HL-60 (cell line): ENCODE data around the gene MTR.

ENCODE experiments used
- DNase-seq, 2 experiments: peaks; one replicate each; pipeline ENCODE4 v3.0.0-alpha.2; 2010 to 2020; ENCODE audit warnings: low read depth in 1 of 2, low spot score in 1 of 2
- H3K27ac ChIP-seq: fragments of 250-450 bp; sonication (Bioruptor Pico); replicated peaks from 2 replicates; pipeline ENCODE4 v1.5.1; 2020; ENCODE audit warnings: mild to moderate bottlenecking, moderate library complexity
- H3K27me3 ChIP-seq: fragments of 250-450 bp; sonication (Bioruptor Pico); 2 replicates; pipeline ENCODE4 v1.5.1; 2021; ENCODE audit warnings: mild to moderate bottlenecking, moderate library complexity; ENCODE audit not compliant: insufficient read depth, poor library complexity, severe bottlenecking
- H3K4me3 ChIP-seq: replicated peaks from 2 replicates; pipeline ENCODE4 v1.5.1; 2011; ENCODE audit warnings: mild to moderate bottlenecking, control low read depth, low read length; ENCODE audit not compliant: insufficient read depth
- GABPA ChIP-seq: IDR thresholded peaks from 2 replicates; pipeline ENCODE4 v1.6.1; 2012; ENCODE audit warnings: low read depth
- POLR2AphosphoS5 ChIP-seq: IDR thresholded peaks from 2 replicates; pipeline ENCODE4 v1.6.1; 2012; ENCODE audit warnings: low read depth
- SPI1 ChIP-seq: IDR thresholded peaks from 2 replicates; pipeline ENCODE4 v1.6.1; 2012; ENCODE audit warnings: low read depth, mild to moderate bottlenecking, borderline replicate concordance
- TF ChIP-seq, protein P1 (sequence below): IDR thresholded peaks from 2 replicates; pipeline ENCODE4 v1.6.1; 2012; ENCODE audit warnings: low read depth; ENCODE audit not compliant: insufficient replicate concordance
- TF ChIP-seq, protein P2 (sequence below): IDR thresholded peaks from one replicate; pipeline ENCODE4 v1.5.1; 2011; ENCODE audit warnings: low read length, control low read depth, inconsistent platforms; ENCODE audit not compliant: insufficient read depth

Gene MTR

DNA sequence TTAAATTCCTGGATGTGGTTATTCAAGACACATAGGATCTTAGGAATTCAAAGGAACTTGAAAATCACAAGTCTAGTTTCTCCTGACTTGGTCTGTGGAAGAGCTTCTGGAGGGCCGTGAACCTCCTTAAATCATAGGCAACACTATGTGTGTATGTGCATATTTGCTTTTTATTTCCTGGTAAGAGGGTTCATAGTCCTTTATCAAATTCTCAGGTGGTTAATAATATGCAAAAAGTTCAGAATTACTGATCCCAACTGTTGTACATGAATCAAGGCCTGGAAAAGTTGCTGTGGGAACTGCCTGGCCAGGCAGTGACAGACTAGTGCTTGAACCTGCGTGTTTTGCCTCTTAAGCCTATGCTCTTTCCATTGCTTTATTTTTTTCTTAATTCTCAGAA, 12.9 kb downstream of the MTR start:
- no peak for DNase-seq
- H3K27ac ChIP-seq, result no peak overlapping the region
- no peak overlapping the region for H3K4me3 ChIP-seq
- no peaks in the 10 kb centered on the region for H3K27me3 ChIP-seq
- TF ChIP-seq, protein P1, sequence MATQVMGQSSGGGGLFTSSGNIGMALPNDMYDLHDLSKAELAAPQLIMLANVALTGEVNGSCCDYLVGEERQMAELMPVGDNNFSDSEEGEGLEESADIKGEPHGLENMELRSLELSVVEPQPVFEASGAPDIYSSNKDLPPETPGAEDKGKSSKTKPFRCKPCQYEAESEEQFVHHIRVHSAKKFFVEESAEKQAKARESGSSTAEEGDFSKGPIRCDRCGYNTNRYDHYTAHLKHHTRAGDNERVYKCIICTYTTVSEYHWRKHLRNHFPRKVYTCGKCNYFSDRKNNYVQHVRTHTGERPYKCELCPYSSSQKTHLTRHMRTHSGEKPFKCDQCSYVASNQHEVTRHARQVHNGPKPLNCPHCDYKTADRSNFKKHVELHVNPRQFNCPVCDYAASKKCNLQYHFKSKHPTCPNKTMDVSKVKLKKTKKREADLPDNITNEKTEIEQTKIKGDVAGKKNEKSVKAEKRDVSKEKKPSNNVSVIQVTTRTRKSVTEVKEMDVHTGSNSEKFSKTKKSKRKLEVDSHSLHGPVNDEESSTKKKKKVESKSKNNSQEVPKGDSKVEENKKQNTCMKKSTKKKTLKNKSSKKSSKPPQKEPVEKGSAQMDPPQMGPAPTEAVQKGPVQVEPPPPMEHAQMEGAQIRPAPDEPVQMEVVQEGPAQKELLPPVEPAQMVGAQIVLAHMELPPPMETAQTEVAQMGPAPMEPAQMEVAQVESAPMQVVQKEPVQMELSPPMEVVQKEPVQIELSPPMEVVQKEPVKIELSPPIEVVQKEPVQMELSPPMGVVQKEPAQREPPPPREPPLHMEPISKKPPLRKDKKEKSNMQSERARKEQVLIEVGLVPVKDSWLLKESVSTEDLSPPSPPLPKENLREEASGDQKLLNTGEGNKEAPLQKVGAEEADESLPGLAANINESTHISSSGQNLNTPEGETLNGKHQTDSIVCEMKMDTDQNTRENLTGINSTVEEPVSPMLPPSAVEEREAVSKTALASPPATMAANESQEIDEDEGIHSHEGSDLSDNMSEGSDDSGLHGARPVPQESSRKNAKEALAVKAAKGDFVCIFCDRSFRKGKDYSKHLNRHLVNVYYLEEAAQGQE, result no peak
- TF ChIP-seq, protein P2, sequence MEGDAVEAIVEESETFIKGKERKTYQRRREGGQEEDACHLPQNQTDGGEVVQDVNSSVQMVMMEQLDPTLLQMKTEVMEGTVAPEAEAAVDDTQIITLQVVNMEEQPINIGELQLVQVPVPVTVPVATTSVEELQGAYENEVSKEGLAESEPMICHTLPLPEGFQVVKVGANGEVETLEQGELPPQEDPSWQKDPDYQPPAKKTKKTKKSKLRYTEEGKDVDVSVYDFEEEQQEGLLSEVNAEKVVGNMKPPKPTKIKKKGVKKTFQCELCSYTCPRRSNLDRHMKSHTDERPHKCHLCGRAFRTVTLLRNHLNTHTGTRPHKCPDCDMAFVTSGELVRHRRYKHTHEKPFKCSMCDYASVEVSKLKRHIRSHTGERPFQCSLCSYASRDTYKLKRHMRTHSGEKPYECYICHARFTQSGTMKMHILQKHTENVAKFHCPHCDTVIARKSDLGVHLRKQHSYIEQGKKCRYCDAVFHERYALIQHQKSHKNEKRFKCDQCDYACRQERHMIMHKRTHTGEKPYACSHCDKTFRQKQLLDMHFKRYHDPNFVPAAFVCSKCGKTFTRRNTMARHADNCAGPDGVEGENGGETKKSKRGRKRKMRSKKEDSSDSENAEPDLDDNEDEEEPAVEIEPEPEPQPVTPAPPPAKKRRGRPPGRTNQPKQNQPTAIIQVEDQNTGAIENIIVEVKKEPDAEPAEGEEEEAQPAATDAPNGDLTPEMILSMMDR, result no peak
- TF ChIP-seq POLR2AphosphoS5 (no peak), GABPA (no peak), SPI1 (no peak)

DNA sequence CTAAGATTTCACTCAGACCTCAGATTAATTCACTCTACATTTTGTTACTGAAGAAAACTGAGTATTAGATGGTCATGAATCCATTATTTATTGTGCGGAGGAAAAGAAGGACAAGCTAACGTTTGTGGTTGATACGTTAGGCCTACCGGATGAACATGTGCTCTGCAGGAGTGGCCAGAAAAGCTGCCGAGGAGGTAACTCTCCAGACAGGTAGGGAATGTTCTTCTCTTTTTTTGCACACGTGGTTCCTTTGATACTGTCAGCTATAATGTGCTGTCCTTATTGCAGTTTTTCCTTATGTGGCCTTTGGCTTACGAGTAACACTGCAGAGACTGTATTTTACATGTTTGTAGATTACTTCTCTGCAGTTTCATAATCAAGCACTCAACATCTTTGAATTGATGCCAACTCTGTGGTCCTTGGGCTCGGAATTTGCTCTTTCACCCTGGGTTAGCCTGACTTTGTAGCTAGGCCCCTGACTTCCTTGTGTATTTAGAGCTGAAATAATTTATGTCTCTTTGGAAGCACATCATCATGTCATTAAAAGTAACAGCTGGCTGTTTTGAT, 13.6 kb downstream of the MTR start:
- TF ChIP-seq GABPA (no peak), SPI1 (no peak), POLR2AphosphoS5 (no peak)
- TF ChIP-seq, protein P2, result no peak
- TF ChIP-seq, protein P1, result no peak
- no peak for DNase-seq

DNA sequence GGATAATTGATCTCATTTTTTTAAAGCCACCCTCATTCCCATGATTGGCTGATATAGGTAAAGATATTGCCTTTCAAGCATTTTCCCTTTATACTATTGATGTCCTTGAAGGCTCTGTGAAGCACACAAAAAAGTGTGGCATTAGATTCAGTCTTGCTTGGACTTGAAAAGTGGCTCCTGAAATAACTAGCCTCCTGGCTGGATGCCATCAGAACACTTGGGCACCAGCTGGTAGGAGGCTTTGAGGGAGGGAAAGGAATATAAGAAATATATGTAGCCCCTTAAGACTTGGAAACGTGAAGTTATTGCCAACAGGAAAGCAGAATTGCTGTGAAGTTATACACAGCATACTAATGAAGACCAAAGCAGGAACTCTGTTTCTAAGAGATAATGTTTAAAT, 14.1 kb downstream of the MTR start:
- TF ChIP-seq, protein P1, result no peak
- no peak for TF ChIP-seq POLR2AphosphoS5
- no peak for TF ChIP-seq SPI1
- no peak for TF ChIP-seq GABPA
- TF ChIP-seq, protein P2, result no peak
- no peaks in the 10 kb centered on the region for H3K27me3 ChIP-seq
- H3K27ac ChIP-seq, result no peak overlapping the region
- no peak overlapping the region for H3K4me3 ChIP-seq
- no peak for DNase-seq

More for the DNA sequence above, 13.6 kb downstream of the MTR start:
- no peak overlapping the region for H3K4me3 ChIP-seq
- no peaks in the 10 kb centered on the region for H3K27me3 ChIP-seq
- no peak overlapping the region for H3K27ac ChIP-seq
